GM21619 (cell line): ENCODE results near the gene MAMSTR.
"Not testable (repeated sequence)": the region's sequence is repeated elsewhere in the genome, so short reads cannot be mapped to it uniquely, and the experiment has no call there.

Experiments used
- ATAC-seq: cut with Tn5 transposase; IDR thresholded peaks from one replicate; pipeline ENCODE4 v1.9.1; 2021; ENCODE audit not compliant: unreplicated experiment

The MAMSTR gene

GRCh38 chr19:48719263-48720171 is at the start of gene MAMSTR:
Gene MAMSTR (minus strand): TSS chr19:48719725. CDS start chr19:48719031, 694 bp downstream.
- ATAC-seq: no peak

GRCh38 chr19:48768994-48769713 is 49.6 kb upstream of the MAMSTR start:
- no peak for ATAC-seq

GRCh38 chr19:48768171-48768753 is 48.7 kb upstream of the MAMSTR start:
- not testable (repeated sequence) for ATAC-seq

GRCh38 chr19:48765816-48766215 is 46.3 kb upstream of the MAMSTR start:
- ATAC-seq: not testable (repeated sequence)

- no peak for ATAC-seq
These were observed 41.1 kb upstream of the MAMSTR start for GRCh38 chr19:48760504-48761205.

- ATAC-seq: no peak
These were observed 38.2 kb upstream of the MAMSTR start for GRCh38 chr19:48757741-48758144.

- no peak for ATAC-seq
These were observed 37.7 kb upstream of the MAMSTR start for GRCh38 chr19:48757089-48757675.

- no peak for ATAC-seq
These were observed 37.2 kb upstream of the MAMSTR start for GRCh38 chr19:48756686-48757085.

- no peak for ATAC-seq
These were observed 36.7 kb upstream of the MAMSTR start for GRCh38 chr19:48756212-48756611.

GRCh38 chr19:48755787-48756186 is 36.3 kb upstream of the MAMSTR start:
- no peak for ATAC-seq

GRCh38 chr19:48755084-48755641 is 35.6 kb upstream of the MAMSTR start, which contains the start of gene FGF21:
Gene FGF21 (plus strand): TSS chr19:48755524. CDS start chr19:48756237, 713 bp downstream.
- no peak for ATAC-seq

GRCh38 chr19:48752496-48753365 is 33.2 kb upstream of the MAMSTR start, which contains the start of gene FUT1:
Gene FUT1 (minus strand): TSS chr19:48752641. CDS start chr19:48751281, 1,360 bp downstream.
- no peak for ATAC-seq

GRCh38 chr19:48751845-48752495 is 32.4 kb upstream of the MAMSTR start:
- no peak for ATAC-seq

- no peak for ATAC-seq
These were observed 31.4 kb upstream of the MAMSTR start for GRCh38 chr19:48750771-48751504.

- ATAC-seq: no peak
These were observed 30.8 kb upstream of the MAMSTR start for GRCh38 chr19:48750351-48750750.

GRCh38 chr19:48749571-48750198 is 30.2 kb upstream of the MAMSTR start:
- no peak for ATAC-seq

GRCh38 chr19:48746738-48747575 is 27.4 kb upstream of the MAMSTR start, which contains the start of gene IZUMO1:
Gene IZUMO1 (minus strand): TSS chr19:48746909. CDS start chr19:48745859, 1,050 bp downstream.
- no peak for ATAC-seq
